Measurements from ENCODE around the gene ATP8A2.

ATP8A2 gene

DNA sequence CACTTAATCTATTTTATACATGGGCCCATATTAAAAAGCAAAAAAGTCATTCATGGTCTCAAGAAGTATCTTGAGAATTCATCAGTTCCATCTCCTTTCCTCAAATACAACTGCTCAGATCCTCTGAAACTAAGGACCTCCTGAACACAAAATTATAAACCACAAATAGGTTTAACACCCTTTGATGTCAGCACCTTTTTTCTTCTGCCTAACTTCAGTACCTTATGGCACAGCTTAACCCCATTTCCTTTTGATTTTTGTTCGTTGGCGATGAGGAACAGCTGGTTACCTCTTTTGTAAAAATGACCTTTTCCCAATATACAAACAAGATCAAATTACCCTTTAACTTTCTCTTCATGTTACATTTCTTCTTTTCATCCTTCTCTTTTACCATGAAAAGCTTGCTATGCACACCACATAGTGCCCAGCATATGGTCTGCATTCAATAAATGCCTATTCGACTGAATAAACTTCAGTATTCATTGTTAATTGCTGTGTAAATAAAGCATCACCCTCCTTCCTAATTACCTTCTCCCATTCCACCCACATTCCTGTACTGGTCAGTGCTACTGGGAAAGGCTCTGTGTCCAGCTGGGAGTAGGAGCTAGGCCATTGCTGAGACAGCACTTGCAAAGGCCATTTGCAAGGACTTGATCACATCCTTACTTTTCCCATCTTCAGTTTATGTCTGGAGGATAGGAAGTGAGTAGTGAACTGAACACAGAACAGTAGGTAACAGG lies 362.1 kb downstream of the ATP8A2 start:
- peak; percentile 18 for DNase-seq

DNA sequence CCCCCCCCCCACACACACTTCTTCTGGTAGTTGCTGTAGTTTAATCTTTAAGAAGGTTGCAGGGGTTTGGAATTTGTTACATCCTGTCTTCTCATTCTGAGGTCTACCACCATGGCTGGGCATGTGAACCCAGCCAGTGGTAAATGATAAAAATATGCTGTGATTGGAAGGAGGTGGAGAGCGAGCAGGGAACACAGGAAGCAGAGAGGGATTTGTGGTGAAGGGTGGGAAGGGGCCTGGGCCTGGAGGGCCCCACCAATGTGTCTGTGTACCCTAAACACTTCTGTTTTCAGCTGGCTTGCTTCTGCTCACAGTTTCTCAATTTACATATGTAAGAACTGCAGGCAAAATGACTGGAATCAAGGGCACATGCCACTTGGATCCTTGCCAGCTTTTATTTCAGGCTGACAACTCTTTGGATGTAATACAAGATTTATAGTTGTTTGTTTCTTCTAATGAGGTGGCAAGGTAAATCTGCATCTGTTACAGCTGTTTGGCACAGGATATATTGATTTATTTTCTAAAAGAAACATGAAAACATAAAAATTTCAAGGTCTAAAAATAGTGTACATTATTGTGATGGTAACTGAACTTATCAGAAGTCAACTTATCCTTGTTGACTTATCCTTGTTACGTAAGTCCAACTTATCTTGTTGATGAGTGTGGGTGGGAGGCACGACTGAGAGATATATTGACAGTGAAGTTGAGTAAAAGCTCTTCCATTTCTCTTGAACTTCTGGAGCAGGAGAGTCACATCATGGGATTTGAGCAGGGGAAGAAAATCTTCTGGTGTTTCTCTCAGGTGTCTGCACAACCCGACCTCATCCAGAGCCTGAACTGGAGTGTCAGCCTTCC lies 366.8 kb downstream of the ATP8A2 start:
- DNase-seq: peak; percentile 85

DNA sequence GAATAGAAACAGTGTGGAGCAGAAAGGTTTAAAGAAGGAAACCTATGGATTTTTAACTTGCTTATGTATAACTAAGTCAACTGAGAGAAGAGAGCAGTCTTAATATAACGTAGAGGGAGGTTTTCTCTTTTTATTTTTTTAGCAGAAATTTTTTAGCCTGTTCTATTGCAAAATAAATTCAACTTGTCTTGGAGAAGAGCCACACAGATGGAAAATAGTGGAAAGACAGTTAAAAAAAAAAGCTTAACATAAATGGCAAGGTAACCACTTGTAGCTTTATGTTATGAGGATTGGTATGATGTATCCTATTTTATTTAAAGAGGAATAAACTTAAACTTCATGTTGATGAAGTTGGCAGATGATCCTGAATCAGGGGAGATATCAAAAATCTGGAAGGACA lies 367.6 kb downstream of the ATP8A2 start:
- DNase-seq: no peak

DNA sequence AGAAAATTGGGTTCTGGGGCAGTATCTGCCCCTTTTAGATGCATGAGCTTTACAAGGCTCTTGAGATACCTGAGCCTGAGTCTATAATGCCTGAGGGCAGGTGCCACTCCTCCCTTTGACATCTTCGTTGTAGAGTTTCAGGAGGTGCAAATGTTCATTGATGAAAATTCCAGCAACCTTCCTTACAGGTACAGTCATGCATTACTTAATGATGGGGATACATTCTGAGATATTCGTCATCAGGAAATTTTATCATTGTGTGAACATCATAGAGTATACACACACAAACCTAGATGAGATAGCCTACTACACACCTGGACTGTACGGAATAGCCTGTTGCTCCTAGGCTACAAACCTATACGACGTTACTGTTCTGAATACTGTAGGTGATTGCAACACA lies 370.0 kb downstream of the ATP8A2 start:
- DNase-seq: no peak

DNA sequence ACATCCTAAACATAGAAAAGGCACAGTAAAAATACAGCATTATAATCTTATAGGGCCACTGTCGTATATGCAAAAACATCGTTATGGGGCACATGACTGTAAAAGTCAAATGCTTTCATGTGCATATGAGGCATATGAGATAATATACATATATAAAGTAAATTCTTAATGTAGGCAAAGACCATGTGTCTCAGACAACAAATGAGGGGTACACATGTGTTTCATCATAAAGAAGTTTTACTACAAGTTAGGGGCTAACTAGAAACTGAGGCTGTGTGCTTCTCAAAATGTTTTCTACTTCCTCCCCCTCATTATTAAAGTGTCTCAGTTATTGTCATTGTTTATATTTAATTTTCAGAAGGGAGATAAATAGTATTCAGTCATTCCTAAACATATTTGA lies 370.4 kb downstream of the ATP8A2 start:
- DNase-seq: no peak

DNA sequence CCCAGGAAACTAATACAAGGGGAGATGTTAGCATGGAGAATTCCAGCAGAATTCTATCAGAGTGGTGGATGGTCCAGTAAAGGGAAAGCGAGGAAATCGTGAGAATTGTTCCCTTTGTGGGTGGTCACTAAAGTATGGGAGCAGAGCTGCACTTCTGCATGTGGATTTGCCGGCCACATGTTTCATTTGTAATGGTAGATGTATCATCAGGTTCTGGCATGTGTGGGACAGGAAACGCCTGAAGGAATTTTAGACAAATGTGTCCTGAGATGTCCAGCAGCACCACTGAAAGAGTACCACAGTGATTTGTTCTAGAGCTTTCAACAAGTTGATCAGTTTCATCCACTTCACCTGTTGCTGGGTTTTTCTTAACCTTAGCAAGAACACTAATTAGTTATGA lies 371.6 kb downstream of the ATP8A2 start:
- DNase-seq: no peak

DNA sequence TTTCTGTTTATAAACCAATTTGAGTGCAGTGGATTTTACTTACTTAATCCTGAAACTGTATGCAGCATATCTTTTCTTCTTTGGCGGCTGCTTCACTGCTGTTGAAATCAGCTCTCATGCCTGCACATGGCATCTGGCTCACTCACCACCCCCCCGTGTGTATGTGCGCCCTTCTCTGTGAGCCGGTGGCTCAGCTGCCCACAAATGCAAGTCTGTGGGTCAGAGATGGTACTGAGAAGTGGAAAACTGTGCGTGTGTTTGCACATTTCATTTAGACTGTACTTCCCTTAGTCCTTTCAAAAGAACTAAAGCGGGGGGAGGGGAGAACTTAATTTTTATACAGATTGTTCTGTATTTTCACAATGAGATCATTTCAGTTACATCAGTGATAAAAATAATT lies 372.4 kb downstream of the ATP8A2 start:
- DNase-seq: no peak

DNA sequence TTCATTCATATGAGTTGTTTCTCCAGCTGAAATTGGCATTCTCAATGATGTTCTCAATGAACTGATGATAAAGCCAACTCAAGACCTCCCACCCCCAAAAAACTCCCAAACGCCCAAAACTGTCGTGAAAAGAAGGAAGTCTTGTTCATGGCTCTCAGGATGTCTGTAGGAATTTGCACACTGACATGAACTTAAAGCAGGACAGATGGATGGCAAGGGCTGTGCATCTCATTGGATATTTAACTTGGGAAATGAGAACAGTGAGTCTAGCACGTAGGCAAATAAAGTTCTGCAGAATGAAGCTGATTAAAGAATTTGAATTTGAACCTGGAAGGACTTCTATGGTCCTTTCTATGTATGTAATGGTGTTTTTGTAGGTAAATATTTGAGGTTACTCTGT lies 374.4 kb downstream of the ATP8A2 start:
- no peak for DNase-seq

DNA sequence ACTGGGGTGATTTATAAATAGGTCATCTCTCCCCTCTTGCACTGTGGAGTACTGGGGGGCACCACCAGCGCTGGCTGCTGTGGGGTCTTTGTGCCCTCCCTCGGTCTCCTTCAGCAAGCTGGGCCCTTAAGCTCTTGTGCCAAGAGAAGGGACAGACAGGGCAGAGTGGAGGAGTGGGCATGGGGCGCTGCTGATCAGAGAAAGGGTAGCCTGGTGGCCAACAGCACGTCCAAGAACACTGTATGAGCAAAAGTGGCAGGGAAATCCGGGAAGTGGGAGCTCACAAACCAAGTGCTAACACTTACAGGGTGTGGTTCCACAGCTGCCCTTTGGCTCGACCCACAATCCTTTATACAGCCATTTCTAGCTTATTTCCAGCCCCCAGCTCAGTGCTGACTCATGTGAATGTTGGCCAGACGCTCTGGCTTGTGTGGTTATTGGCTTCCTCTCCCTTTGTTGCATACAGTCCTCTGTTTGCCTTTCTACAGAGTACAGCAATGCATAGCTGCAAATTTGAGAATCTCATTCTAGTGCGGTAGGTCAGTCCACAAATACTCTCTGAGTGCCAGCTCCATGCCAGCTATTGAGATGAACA lies 381.3 kb downstream of the ATP8A2 start:
- no peak for DNase-seq

DNA sequence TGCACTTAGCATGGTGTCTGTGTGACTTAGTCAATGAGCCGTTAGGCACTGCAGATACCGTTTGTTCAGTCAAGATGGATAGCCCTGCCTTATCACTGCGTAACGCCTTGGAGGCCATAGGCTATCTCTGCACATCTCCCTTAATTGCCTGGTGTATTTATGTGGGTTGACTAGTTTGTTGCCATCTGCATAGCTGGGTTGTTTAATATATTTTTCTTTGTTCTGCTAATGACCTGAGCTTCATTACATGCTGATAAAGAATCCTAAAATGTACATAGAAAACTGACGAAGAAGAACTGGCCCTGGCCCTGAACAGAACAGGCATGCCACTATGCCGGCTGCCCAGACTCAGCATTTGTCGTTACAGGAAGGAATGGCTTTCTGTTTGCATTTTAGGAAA lies 382.2 kb downstream of the ATP8A2 start:
- DNase-seq: no peak

DNA sequence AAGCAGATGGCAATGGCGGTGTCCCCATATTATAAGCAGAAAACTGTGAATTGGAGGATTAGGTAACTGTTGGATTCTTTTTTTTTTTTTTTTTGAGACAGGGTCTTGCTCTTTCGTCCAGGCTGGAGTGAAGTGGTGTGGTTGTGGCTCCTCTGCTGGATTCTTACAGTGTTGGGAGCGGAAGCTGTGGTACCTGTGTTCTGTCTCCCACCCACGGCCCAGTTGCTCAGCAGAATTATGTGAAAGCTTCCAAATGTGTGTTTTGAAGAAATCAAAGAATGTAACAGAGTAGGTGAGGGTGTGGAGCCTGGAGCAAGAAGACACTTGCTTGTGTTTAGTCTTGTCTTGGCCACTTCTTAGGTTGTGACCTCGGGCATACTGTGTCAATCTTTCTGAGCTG lies 384.5 kb downstream of the ATP8A2 start:
- DNase-seq: no peak

DNA sequence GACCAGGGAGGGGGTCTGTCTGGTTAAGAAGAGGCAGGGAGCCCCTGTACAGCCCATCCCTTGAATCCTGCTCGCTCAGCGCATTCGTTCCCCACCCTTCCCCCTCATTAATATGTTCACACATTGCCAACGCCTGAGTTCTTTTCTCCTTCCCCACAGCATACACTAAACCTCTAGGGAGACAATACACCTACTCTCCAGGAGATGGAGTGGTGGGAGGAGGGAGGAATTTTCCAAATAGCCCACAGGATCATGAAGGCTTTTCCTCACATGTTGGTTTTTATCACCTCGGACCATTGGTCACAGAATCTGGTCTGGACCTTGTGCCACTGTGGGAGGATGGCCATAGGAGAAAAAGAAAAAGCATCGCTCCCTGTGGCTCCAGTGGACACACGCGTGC lies 385.1 kb downstream of the ATP8A2 start:
- DNase-seq: no peak

DNA sequence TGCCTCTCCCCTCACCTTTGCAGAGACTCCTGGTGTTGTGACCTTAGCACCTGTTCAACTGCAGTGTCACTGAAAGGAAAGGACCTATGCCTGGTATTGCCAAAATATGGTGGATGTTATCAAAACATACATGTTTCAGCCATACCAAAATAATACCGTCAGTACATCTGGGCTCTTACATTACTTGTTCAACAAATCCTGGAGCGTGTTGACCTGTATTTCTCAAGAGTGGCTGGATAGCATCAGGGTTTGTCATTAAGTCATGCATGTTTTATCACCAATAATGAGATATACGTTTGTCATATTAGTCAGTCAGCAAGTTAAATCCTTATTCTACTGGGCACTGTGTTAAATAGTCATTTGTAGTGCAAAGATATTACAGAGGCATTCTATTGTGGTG lies 389.3 kb downstream of the ATP8A2 start:
- no peak for DNase-seq

DNA sequence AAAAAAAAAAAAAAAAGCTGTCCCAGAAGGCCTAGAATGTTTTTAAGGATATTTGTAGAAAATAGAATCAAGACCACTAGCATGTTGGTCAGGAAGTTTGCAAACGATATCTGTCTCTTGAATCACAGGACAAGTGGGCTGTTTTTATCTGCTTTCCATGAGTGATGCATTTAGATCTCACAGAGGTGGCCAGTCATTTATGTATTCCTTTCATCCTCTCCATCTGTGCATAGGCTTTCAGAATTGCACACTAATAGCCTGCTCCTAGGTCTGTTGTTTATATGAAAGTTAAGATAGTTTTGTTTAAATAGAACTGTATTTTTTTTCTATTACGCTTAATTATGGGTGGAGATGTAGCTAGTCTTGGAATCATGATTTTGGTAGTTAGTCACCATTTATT lies 390.5 kb downstream of the ATP8A2 start:
- DNase-seq: no peak

DNA sequence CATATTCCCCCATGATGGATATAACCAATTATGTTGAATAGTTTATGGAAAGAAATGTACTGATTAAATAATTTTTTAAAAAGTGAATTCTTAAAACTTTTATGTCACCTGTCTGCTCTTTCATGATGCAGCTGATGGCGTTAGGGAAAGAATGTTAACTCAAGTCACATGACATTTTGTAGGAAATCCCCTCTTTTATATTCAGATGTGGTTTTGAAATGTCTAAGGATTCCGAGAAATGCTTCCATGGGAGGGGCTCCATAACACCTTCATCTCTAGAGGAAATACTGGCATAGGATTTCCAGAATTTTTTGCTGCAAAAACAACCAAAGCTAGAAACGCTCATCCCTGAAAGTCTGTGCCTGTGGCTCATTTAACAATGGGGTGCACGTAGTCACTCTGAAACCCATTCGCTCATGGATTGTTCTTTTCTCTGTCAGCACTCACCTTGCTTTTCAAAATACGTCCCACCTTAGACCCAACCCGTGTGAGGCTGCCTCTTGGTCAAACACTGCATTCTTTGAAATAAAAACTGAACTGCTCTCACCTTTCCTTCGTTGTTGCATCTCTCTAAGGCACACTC lies 391.1 kb downstream of the ATP8A2 start:
- no peak for DNase-seq

DNA sequence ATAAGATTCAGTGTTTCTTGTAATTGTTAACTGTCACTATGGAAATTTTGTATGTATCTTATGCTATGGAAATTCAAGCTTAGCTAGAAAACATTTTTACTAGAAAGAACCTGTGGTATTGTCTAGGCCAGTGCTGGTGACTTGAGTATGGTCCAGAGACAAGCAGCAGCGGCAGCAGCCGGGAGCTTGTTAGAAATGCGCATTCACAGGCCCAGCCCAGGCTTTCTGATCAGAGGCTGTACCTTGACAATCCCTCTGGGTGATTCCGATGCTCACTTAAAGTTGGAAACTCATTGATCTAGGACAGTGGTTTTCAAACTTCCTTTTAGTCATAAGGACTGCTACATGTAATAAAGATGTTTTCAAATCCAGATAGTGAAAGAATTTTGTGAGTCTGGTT lies 392.6 kb downstream of the ATP8A2 start:
- no peak for DNase-seq

DNA sequence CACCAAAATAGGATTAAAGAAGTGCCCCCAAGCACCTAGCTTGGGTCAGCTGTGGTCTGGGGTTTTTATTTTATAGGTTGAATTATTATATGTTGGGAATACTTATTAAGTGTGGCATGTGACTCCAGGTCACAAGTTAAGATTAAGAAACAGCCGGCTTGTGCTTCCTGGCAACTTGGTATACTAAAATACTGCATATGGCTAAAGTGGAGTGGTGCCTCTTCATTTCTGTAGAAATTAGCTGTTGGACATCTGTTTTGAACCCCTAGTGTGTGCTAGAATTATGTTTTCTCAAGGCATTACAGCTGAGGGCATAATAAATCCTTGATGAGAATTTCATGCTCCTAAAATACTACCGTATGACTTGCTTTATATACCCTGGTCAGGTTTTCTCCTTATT lies 393.5 kb downstream of the ATP8A2 start:
- no peak for DNase-seq

DNA sequence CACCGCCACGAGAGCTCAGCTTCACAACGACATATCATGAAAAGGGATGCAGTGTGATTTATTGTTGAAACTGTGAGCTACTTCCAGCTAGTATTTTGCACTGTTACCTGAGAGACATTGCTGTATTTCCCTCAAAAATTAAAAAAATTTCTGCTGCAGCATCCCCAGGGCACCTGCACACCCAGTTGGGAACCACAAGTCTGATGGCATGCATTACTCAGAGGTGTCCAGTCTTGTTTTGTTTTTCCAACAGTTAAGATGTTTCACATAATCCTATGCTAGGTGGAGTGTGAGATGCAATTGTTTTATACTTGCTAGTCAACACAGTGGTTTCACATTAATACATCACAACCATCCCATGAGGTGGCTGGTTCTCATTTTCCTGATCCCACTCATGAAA lies 394.8 kb downstream of the ATP8A2 start:
- no peak for DNase-seq

DNA sequence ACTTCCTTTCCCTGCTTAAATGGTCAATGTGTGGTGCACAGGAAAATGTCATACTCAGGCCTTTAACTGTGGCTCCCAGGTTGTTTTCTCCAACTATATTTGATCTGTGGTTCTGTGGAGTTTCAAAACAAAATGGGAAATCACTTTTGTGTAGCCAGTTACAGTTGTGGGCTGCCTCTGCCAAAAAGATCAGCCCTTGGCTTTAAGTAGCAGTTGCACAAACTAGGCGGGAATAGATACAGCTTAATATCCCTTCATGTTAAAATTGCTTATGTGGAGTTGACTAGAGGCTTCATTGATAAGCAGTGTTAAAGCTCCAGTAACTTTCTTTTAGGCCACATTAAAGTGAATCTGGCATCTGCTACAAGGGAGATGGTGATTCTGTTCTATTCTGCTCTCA lies 395.2 kb downstream of the ATP8A2 start:
- no peak for DNase-seq

DNA sequence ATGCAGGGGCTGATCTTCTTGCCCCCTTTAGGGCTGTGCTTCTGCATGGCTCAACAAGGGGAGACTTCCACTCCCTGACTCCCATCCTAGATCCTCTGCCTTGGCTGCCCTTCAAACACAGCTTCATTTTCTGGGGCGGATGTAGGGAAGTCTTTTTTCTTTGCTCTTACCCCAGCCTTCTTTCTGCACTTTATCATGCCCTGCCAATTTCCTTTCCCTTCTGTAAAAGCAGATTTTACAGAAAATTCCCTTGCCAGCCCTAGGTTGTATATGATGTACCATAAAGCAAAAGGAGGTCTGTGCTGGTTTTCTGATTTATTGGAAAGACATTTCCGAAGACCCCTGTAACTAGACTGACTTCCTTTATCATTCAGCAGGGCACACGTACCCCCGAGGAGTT lies 396.6 kb downstream of the ATP8A2 start:
- DNase-seq: no peak

DNA sequence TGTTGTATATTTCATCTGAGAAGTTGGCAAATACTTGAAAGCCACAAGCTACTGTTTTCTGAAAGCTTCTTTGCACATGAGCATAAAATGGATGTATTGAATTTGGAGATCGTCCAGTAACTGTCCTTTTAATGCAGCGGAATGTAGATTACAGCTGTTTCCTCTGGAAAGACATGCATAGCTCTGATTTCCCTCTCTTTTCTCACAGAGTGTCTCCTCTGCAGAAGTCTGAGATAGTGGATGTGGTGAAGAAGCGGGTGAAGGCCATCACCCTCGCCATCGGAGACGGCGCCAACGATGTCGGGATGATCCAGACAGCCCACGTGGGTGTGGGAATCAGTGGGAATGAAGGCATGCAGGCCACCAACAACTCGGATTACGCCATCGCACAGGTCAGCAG lies 397.1 kb downstream of the ATP8A2 start:
- DNase-seq: no peak

DNA sequence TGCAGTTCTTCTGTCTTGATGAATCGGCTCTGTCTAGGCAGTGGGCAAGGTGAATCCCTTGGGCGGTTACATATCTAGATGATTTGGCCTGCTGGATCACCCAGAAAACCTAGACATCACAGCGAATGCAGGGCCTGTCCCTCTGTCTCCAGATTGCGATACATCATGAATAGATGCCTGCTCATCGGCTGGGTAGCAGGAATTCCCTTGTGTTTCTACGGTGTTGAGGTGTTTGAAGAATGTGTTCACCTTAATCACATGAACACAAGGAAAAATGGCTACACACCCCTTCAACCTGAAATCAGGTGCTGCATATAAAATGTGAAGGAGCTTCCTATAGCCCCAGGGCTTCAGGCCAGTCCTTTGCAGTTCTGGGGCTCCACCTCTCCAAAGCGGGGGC lies 398.8 kb downstream of the ATP8A2 start:
- DNase-seq: no peak

DNA sequence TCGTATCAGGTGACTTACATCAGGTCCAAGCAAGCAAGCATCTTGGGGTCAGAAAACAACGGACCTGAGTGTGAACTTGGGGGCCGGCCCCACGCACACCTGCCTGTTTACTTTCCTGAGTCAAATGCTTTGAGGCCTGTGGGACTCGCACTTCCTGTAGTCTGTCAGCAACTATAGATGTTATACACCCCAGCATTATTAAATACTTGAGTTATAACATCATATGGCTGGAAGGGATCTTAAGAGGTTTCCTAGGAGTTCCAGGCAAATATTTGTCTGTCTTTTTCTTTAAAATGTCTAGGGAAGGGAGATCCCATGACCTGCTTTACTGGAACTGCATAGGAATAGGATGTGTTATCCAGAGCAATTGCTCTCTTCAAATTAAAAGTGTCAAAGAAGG lies 399.4 kb downstream of the ATP8A2 start:
- no peak for DNase-seq
